DND-41 (cell line): Measurements from ENCODE around the gene MKRN1.

Experiments
- ATAC-seq: fragments of 200-7000 bp; cut with Tn5 transposase; 3 replicates; pipeline ENCODE4 v1.9.1; 2021; ENCODE audit warnings: low read depth; ENCODE audit not compliant: insufficient read depth
- DNase-seq: peaks from one replicate; pipeline ENCODE4 v3.0.0-alpha.2; 2020
- H2AFZ ChIP-seq: 2 replicates; pipeline ENCODE4 v1.6.0; 2012; ENCODE audit warnings: low read depth, low read length
- H3K27ac ChIP-seq: 2 replicates; pipeline ENCODE4 v1.5.1; 2012; ENCODE audit warnings: low read length, inconsistent platforms
- H3K27me3 ChIP-seq: fragments of 200-600 bp; sonication (generic); 2 replicates; pipeline ENCODE4 v1.6.0; 2012; ENCODE audit warnings: low read length, mild to moderate bottlenecking, inconsistent platforms; ENCODE audit not compliant: insufficient read depth, poor library complexity
- H3K36me3 ChIP-seq: 2 replicates; pipeline ENCODE4 v1.5.1; 2012; ENCODE audit warnings: low read length, inconsistent platforms; ENCODE audit not compliant: insufficient read depth
- H3K4me1 ChIP-seq: 2 replicates; pipeline ENCODE4 v1.5.1; 2012; ENCODE audit warnings: mild to moderate bottlenecking, low read length; ENCODE audit not compliant: insufficient read depth
- H3K4me2 ChIP-seq: 2 replicates; pipeline ENCODE4 v1.6.0; 2012; ENCODE audit warnings: mild to moderate bottlenecking, moderate library complexity, low read length, inconsistent platforms; ENCODE audit not compliant: insufficient read depth
- H3K4me3 ChIP-seq, 2 experiments: fragments of 200-600 bp in 1 of 2; shearing (Covaris generic) in 1 of 2; 2 replicates each; pipeline ENCODE4 v1.5.1; 2012 to 2016; ENCODE audit warnings: inconsistent platforms in 2 of 2, low read length in 2 of 2, mild to moderate bottlenecking in 2 of 2, low read depth in 1 of 2, moderate library complexity in 1 of 2
- H3K79me2 ChIP-seq: 2 replicates; pipeline ENCODE4 v1.6.0; 2012; ENCODE audit warnings: low read length, inconsistent platforms; ENCODE audit not compliant: insufficient read depth
- H3K9ac ChIP-seq: 2 replicates; pipeline ENCODE4 v1.6.0; 2012; ENCODE audit warnings: low read depth, mild to moderate bottlenecking, inconsistent platforms, low read length, moderate library complexity
- H3K9me3 ChIP-seq: 2 replicates; pipeline ENCODE4 v1.5.1; 2012; ENCODE audit warnings: low read length, moderate library complexity, mild to moderate bottlenecking, inconsistent platforms; ENCODE audit not compliant: insufficient read depth, severe bottlenecking
- H4K20me1 ChIP-seq: 2 replicates; pipeline ENCODE4 v1.6.0; 2012; ENCODE audit warnings: low read length; ENCODE audit not compliant: insufficient read depth
- EZH2 ChIP-seq: IDR thresholded peaks from 3 replicates; pipeline ENCODE4 v1.6.1; 2012; ENCODE audit warnings: borderline replicate concordance, low read depth, mild to moderate bottlenecking, moderate library complexity, low read length, inconsistent platforms; ENCODE audit not compliant: severe bottlenecking
- TF ChIP-seq, protein P1 (sequence below): IDR thresholded peaks from 2 replicates; pipeline ENCODE4 v1.5.1; 2012; ENCODE audit warnings: borderline replicate concordance, low read length, moderate library complexity, mild to moderate bottlenecking; ENCODE audit not compliant: poor library complexity, severe bottlenecking; ENCODE audit errors: extremely low read depth

MKRN1 gene

DNA sequence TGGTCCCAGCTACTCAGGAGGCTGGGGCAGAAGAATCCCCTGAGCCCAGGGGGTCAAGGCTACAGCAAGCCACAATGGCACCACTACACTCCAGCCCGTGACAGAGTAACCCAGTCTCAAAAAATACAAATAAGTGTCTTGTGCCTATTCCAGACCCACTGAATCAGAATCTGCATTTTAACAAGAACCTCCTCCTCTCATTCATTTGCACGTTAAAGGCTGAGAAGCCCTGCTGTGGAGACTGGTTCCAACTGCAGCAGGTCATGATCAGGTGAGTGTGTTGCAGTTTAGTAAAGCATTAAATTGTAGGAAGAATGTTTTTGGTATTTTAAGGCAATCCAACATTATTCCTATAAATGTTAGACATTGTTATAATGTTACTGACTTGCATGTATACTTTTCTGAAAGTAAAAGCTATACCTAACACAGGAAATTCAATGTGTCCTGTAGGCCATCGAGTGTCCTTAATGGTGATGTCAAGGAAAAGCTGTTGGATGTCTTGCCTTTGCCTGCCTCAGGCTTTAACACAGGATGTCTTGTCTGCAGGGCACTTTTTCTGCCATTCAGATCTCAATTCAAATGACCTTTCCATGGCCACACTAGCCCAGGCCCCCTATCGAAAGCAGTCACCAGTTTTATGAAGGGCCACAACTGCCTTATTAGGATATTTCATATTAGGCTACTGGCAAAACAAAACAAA is 30.4 kb downstream of the MKRN1 start:
- no peak for DNase-seq
- no peaks in the 10 kb centered on the region for H3K4me1 ChIP-seq
- H3K4me3 ChIP-seq = no peak overlapping the region
- H4K20me1 ChIP-seq = no peaks in the 10 kb centered on the region
- no peak for TF ChIP-seq EZH2
- TF ChIP-seq, protein P1, sequence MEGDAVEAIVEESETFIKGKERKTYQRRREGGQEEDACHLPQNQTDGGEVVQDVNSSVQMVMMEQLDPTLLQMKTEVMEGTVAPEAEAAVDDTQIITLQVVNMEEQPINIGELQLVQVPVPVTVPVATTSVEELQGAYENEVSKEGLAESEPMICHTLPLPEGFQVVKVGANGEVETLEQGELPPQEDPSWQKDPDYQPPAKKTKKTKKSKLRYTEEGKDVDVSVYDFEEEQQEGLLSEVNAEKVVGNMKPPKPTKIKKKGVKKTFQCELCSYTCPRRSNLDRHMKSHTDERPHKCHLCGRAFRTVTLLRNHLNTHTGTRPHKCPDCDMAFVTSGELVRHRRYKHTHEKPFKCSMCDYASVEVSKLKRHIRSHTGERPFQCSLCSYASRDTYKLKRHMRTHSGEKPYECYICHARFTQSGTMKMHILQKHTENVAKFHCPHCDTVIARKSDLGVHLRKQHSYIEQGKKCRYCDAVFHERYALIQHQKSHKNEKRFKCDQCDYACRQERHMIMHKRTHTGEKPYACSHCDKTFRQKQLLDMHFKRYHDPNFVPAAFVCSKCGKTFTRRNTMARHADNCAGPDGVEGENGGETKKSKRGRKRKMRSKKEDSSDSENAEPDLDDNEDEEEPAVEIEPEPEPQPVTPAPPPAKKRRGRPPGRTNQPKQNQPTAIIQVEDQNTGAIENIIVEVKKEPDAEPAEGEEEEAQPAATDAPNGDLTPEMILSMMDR = no peak
- no peak overlapping the region for H3K27ac ChIP-seq
- no peaks in the 10 kb centered on the region for H3K9me3 ChIP-seq
- H3K9ac ChIP-seq = no peak overlapping the region
- no peak overlapping the region for H3K4me2 ChIP-seq
- ATAC-seq = no peak
- H3K27me3 ChIP-seq = no peaks in the 10 kb centered on the region
- H2AFZ ChIP-seq = no peak overlapping the region
- peaks cover 12% of the 10 kb centered on the region; the same call in 1 of the 2 replicates for H3K36me3 ChIP-seq
- H3K79me2 ChIP-seq = no peaks in the 10 kb centered on the region

GRCh38 chr7:140447841-140448240 is 31.5 kb downstream of the MKRN1 start:
- no peak overlapping the region for H3K9ac ChIP-seq
- no peaks in the 10 kb centered on the region for H3K4me1 ChIP-seq
- no peak overlapping the region for H3K4me2 ChIP-seq
- H3K27ac ChIP-seq = no peak overlapping the region
- ATAC-seq = no peak
- 0 out of 2 replicates have a peak, but pooled peaks cover 3% of the 10 kb centered on the region for H3K36me3 ChIP-seq
- no peaks in the 10 kb centered on the region for H3K79me2 ChIP-seq
- H3K27me3 ChIP-seq = no peaks in the 10 kb centered on the region
- H3K4me3 ChIP-seq = no peak overlapping the region
- no peak for DNase-seq
- H4K20me1 ChIP-seq = no peaks in the 10 kb centered on the region
- no peaks in the 10 kb centered on the region for H3K9me3 ChIP-seq
- TF ChIP-seq EZH2 = no peak
- TF ChIP-seq, protein P1 = no peak
- no peak overlapping the region for H2AFZ ChIP-seq

DNA sequence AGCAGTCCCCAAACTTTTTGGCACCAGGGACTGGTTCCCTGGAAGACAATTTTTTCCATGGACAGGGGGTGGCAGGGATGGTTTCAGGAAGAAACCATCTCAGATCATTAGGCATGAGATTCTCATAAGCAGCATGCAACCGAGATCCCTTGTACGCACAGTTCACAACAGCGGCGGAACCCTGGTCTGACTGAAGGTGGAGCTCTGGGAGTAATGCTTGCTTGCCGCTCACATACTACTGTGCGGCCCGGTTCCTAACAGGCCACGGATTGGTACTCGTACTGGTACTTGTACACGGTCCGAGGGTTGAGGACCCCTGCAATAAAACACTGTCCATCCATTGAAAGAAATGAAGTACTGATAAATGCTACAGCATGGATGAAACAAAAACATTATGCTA is 32.8 kb downstream of the MKRN1 start:
- H3K79me2 ChIP-seq = no peaks in the 10 kb centered on the region
- DNase-seq (no peak), ATAC-seq (no peak)
- no peaks in the 10 kb centered on the region for H3K27me3 ChIP-seq
- no peaks in the 10 kb centered on the region for H4K20me1 ChIP-seq
- no peak overlapping the region for H3K4me2 ChIP-seq
- no peak overlapping the region for H2AFZ ChIP-seq
- H3K9me3 ChIP-seq = no peaks in the 10 kb centered on the region
- H3K4me1 ChIP-seq = no peaks in the 10 kb centered on the region
- no peak overlapping the region for H3K27ac ChIP-seq
- no peak overlapping the region for H3K9ac ChIP-seq
- H3K36me3 ChIP-seq = no peaks in the 10 kb centered on the region
- TF ChIP-seq, protein P1 = peak; percentile 13
- no peak for TF ChIP-seq EZH2
- H3K4me3 ChIP-seq = no peak overlapping the region
